B cell (primary cell): ENCODE measurements around the gene DDX59. TPM values are rescaled to one million over a fixed set of nuclear protein-coding genes. Genes with fewer than 3 reads are reported as not detected.

ENCODE experiments used
- ATAC-seq: fragments of 200-7000 bp; cut with Tn5 transposase; one replicate; pipeline ENCODE4 v1.10.0; 2021; ENCODE audit warnings: low read depth, mild to moderate bottlenecking, moderate number of reproducible peaks, moderate library complexity
- CTCF ChIA-PET: fragments of 350-600 bp; sonication (Branson Sonifier 250); formaldehyde crosslinking; loops from one replicate; lab custom pipeline; 2021; ENCODE audit warnings: antibody characterized with exemption, inconsistent platforms; lab: Charles Lee
- POLR2A ChIA-PET: fragments of 350-600 bp; sonication (Branson Sonifier 250); formaldehyde crosslinking; loops from one replicate; lab custom pipeline; 2021; ENCODE audit warnings: antibody characterized with exemption; lab: Charles Lee
- DNase-seq: peaks from one replicate; pipeline ENCODE4 v3.0.0; 2013
- H2AFZ ChIP-seq: 2 replicates; pipeline ENCODE4 v1.6.1; 2012; ENCODE audit warnings: mild to moderate bottlenecking, low read depth, low read length; ENCODE audit not compliant: insufficient read depth, poor library complexity, severe bottlenecking
- H3K27ac ChIP-seq, 2 donors: 1 replicate in 1 of 2; 2 replicates in 1 of 2; pipeline ENCODE4 v1.5.1; 2012 to 2013; ENCODE audit warnings: low read length in 2 of 2, mild to moderate bottlenecking in 2 of 2, moderate library complexity in 1 of 2
- H3K27me3 ChIP-seq, 4 experiments: fragments of 200-600 bp in 1 of 4; sonication (generic) in 1 of 4; replicated peaks in 1 of 4; 1 replicate in 2 of 4; 2 replicates in 2 of 4; pipeline versions ENCODE4 v1.6.1 to v1.7.0; 2013 to 2016; ENCODE audit warnings: low read length in 3 of 4, mild to moderate bottlenecking in 2 of 4, mixed read lengths in 1 of 4, moderate library complexity in 1 of 4; ENCODE audit not compliant: insufficient read depth in 4 of 4, control insufficient read depth in 3 of 4; ENCODE audit errors: control extremely low read depth in 1 of 4
- H3K36me3 ChIP-seq, 2 experiments: replicated peaks in 1 of 2; 1 replicate in 1 of 2; 2 replicates in 1 of 2; pipeline versions ENCODE4 v1.6.1 to v1.7.1; 2013; ENCODE audit warnings: low read length in 1 of 2; ENCODE audit not compliant: insufficient read depth in 2 of 2, control insufficient read depth in 1 of 2; ENCODE audit errors: control extremely low read depth in 1 of 2, extremely low read depth in 1 of 2
- H3K4me1 ChIP-seq, 2 donors: fragments of 200-600 bp in 1 of 2; sonication (generic) in 1 of 2; 1 replicate in 1 of 2; 2 replicates in 1 of 2; pipeline versions ENCODE4 v1.5.1 to v1.6.1; 2013 to 2017; ENCODE audit warnings: low read length in 2 of 2; ENCODE audit not compliant: control insufficient read depth in 2 of 2, insufficient read depth in 2 of 2
- H3K4me2 ChIP-seq: replicated peaks from 2 replicates; pipeline ENCODE3; 2012; ENCODE audit warnings: mild to moderate bottlenecking, low read depth, low read length; ENCODE audit not compliant: poor library complexity, severe bottlenecking
- H3K4me3 ChIP-seq, 5 experiments: fragments of 200-600 bp in 1 of 5; sonication (generic) in 1 of 5; 1 replicate in 3 of 5; 2 replicates in 2 of 5; pipeline versions ENCODE4 v1.5.1 to v1.7.0; 2011 to 2016; ENCODE audit warnings: low read length in 4 of 5, mild to moderate bottlenecking in 4 of 5, low read depth in 2 of 5, control low read depth in 1 of 5, moderate library complexity in 1 of 5; ENCODE audit not compliant: insufficient read depth in 1 of 5; ENCODE audit errors: control extremely low read depth in 1 of 5, extremely low read depth in 1 of 5
- H3K79me2 ChIP-seq: fragments of 200-600 bp; sonication (generic); one replicate; pipeline ENCODE4 v1.6.0; 2016; ENCODE audit warnings: low read length; ENCODE audit not compliant: control insufficient read depth, insufficient read depth
- H3K9ac ChIP-seq: fragments of 200-600 bp; sonication (generic); 2 replicates; pipeline ENCODE4 v1.6.1; 2017; ENCODE audit warnings: mild to moderate bottlenecking, low read length, moderate library complexity
- H3K9me3 ChIP-seq, 3 donors: one replicate each; pipeline versions ENCODE4 v1.6.1 to v1.7.1; 2013; ENCODE audit warnings: low read length in 2 of 3; ENCODE audit not compliant: control insufficient read depth in 2 of 3, insufficient read depth in 1 of 3; ENCODE audit errors: control extremely low read depth in 1 of 3
- H4K20me1 ChIP-seq: 2 replicates; pipeline ENCODE4 v1.6.0; 2012; ENCODE audit warnings: mild to moderate bottlenecking, low read length; ENCODE audit not compliant: insufficient read depth, control insufficient read depth, poor library complexity, severe bottlenecking
- H3K27ac Mint-ChIP-seq: one replicate; pipeline ENCODE4 v1.8.0; 2021; ENCODE audit warnings: mixed read lengths
- H3K27me3 Mint-ChIP-seq: one replicate; pipeline ENCODE4 v1.8.0; 2021; ENCODE audit warnings: mixed read lengths
- H3K4me1 Mint-ChIP-seq: one replicate; pipeline ENCODE4 v1.8.0; 2021; ENCODE audit warnings: mixed read lengths
- H3K4me3 Mint-ChIP-seq: one replicate; pipeline ENCODE4 v1.8.0; 2021; ENCODE audit warnings: mixed read lengths
- H3K9me3 Mint-ChIP-seq: one replicate; pipeline ENCODE4 v1.8.0; 2022; ENCODE audit warnings: mixed read lengths; ENCODE audit not compliant: insufficient read depth
- CTCF ChIP-seq: fragments of 200-600 bp; IDR thresholded peaks from one replicate; pipeline ENCODE4 v1.8.0; 2022; ENCODE audit warnings: antibody characterized with exemption, mild to moderate bottlenecking
- EZH2 ChIP-seq: IDR thresholded peaks from 2 replicates; pipeline ENCODE4 v1.6.1; 2012; ENCODE audit warnings: borderline replicate concordance, low read depth, mild to moderate bottlenecking, moderate library complexity, low read length; ENCODE audit not compliant: insufficient read depth, poor library complexity, severe bottlenecking
- WGBS: methylation state at CpG from one replicate; pipeline ENCODE4 v1.1.5; 2013; ENCODE audit warnings: missing lambda C conversion rate; ENCODE audit not compliant: insufficient coverage; 5-methylcytosine and 5-hydroxymethylcytosine counted together
- intact Hi-C: fragments of 100-400 bp; cut with micrococcal nuclease; formaldehyde crosslinking; loops from one replicate; pipeline ENCODE4 v1.10.0; 2022
- polyA plus RNA-seq: library from polyadenylated mRNA; depleted of rRNA; stranded (reverse); fragments of >200 nt; gene quantifications from 2 replicates; pipeline ENCODE4 v1.2.3, GENCODE V29; 2012
- total RNA-seq, 2 donors: library from RNA; stranded (reverse); fragments of 120-200 nt in 1 of 2; gene quantifications; 1 replicate in 1 of 2; 2 replicates in 1 of 2; pipeline versions ENCODE4 v1.2.3 to v1.2.4, GENCODE V29; 2013 to 2022

The DDX59 gene
- total and polyA plus RNA-seq, 2 donors (not counting 1 experiment from before 2014, with no cell fraction given): 20.2 to 41.9 TPM

DNA sequence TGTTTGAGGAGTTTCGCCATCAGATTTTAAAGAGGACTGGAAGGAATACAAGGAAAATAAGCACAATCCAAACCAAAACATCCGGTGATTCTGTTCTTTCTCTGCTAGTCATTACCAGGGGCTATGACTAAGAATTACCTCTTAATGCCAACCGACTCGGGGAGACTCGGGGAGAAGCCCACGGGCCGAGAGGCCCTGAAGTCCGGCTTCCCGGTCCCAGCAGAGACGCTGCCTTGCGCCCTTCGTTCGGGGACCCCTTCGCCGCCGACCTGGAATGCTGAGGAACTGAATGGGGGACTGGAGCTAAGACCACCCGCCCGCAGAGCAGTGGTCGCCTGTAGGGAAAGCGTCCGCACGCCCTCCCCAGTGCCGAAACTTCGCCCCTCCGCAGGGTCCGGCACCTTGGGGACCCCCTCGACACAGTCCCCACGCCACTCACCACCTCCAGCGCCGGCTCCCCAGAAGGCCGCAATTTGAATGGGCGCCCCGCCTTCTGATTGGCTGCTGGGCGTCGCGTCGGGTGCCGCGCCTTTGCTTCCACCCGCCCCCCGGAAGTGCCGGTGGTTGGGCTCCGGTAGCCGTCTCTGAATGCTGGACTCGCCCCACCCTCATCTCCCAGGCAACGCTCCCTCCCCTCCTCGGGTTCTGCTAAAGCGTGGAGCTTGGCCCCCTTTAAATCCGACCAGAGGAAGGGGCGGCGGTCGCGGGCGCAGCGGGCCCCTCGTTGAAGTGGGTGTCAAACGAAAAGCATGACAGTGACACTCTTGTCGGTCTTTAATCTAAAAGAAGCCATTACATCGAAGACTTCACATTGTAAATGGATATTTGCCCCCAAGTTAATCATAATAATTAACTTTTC, 49.2 kb downstream of the DDX59 start, which contains the start of gene KIF14:
Gene KIF14 (minus strand): TSS at position 479 of the 859 bp plus-strand sequence. CDS start 2,028 bp downstream, outside the sequence.
- Histone ChIP-seq H3K79me2 (no peaks in the 10 kb centered on the region), H3K27ac (peak within 1 kb of the TSS; percentile 64 to 77), H3K4me1 (peaks cover 5 to 15% of the 10 kb centered on the region in 2 donors), H2AFZ (peak within 1 kb of the TSS; percentile 82), H3K9ac (peak within 1 kb of the TSS; percentile 62), H3K4me2 (peak within 1 kb of the TSS; percentile 91), H3K36me3 (no peaks in the 10 kb centered on the region), H3K9me3 (no peaks in the 10 kb centered on the region), H3K4me3 (peak within 1 kb of the TSS; percentile 68 to 98 (median 72)), H3K27me3 (no peaks in the 10 kb centered on the region), H4K20me1 (no peaks in the 10 kb centered on the region)
- POLR2A ChIA-PET: interaction anchor here (1.0 to 1.6 kb wide), 2 partner anchors 49 to 50 kb away, joined by 4 to 9 read pairs; partner anchors contain the start of gene DDX59
- DNase-seq (peak; percentile 93), ATAC-seq (peak; percentile 97)
- Mint-ChIP-seq H3K27me3 (no peaks in the 10 kb centered on the region), H3K27ac (peak within 1 kb of the TSS; percentile 90), H3K4me3 (peak within 1 kb of the TSS; percentile 94), H3K9me3 (no peaks in the 10 kb centered on the region), H3K4me1 (peaks cover 9% of the 10 kb centered on the region)
- under 1% methylated on average over 52 of the region's 59 CpGs for WGBS
- intact Hi-C loops: loop anchor here (1.0 to 2.0 kb wide), 4 partner anchors 49 to 399 kb away; partner anchors contain the start of genes CAMSAP2 and DDX59
- CTCF ChIA-PET: interaction anchor here (0.8 to 6.8 kb wide), 7 partner anchors 9 to 268 kb away, joined by 3 to 168 read pairs (median 9); partner anchors contain the start of genes CAMSAP2 and DDX59
- no peak for TF ChIP-seq CTCF
- no peak for TF ChIP-seq EZH2
